Activated T-helper 2 cell treated with anti-CD3 and anti-CD28 coated beads, Interferon-gamma antibody, Interleukin-2, Interleukin-4, amounts not matched to agents 10 μg/mL and 5 μg/mL and 100 μg/mL, durations not matched to agents 14 hours and 24 hours and 36 hours (primary cell): Measurements from ENCODE around the gene DNAJC30. TPM values are rescaled to one million over a fixed set of nuclear protein-coding genes. Genes with fewer than 3 reads are reported as not detected.
A peak's percentile ranks its signal among the peaks of the same experiment; 100 is the strongest.

ENCODE experiments used
- DNase-seq: peaks from one replicate; pipeline ENCODE4 v3.0.0; 2021; ENCODE audit warnings: low spot score
- H3K27ac Mint-ChIP-seq: one replicate; pipeline ENCODE4 v1.8.0; 2021; ENCODE audit warnings: mixed read lengths
- H3K27me3 Mint-ChIP-seq: one replicate; pipeline ENCODE4 v1.8.0; 2021; ENCODE audit warnings: low read depth, mixed read lengths
- H3K36me3 Mint-ChIP-seq: one replicate; pipeline ENCODE4 v1.8.0; 2021; ENCODE audit warnings: low read depth, mixed read lengths
- H3K4me1 Mint-ChIP-seq: one replicate; pipeline ENCODE4 v1.8.0; 2021; ENCODE audit warnings: low read depth, mixed read lengths
- H3K4me3 Mint-ChIP-seq: one replicate; pipeline ENCODE4 v1.8.0; 2021; ENCODE audit warnings: low read depth, mild to moderate bottlenecking, moderate library complexity, mixed read lengths
- H3K9me3 Mint-ChIP-seq: one replicate; pipeline ENCODE4 v1.8.0; 2021; ENCODE audit warnings: mixed read lengths
- intact Hi-C: fragments of 100-400 bp; cut with micrococcal nuclease; formaldehyde crosslinking; loops from one replicate; pipeline ENCODE4 v1.15.1; 2023
- total RNA-seq: library from RNA; stranded (reverse); gene quantifications from 2 replicates; pipeline ENCODE4 v1.2.3, GENCODE V29; 2022

DNAJC30 gene
- total RNA-seq, 1 donor from 2014 or later = 9.2 TPM

DNA sequence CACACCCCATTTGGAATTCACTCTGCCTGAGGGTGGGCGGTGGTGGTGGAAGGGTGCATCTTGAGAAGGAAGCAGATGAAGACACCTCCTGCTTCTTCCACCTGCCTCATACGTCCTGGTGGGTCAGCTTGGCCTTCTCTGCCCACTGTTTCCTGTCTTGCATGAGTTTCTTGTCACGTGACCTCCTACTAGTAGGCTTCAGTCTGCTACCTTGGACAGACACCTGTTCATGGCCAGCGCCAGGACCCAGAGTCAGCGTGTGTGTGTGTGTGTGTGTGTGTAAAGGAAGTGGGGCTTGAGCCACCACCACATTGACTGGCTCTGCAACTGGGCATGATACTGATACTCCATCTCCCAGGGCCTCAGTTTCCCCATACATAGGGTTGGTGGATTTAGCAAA lies 32.7 kb downstream of the DNAJC30 start:
- peaks cover 3% of the 10 kb centered on the region for H3K4me1 Mint-ChIP-seq
- no peaks in the 10 kb centered on the region for H3K9me3 Mint-ChIP-seq
- intact Hi-C loops = no loop called here

DNA sequence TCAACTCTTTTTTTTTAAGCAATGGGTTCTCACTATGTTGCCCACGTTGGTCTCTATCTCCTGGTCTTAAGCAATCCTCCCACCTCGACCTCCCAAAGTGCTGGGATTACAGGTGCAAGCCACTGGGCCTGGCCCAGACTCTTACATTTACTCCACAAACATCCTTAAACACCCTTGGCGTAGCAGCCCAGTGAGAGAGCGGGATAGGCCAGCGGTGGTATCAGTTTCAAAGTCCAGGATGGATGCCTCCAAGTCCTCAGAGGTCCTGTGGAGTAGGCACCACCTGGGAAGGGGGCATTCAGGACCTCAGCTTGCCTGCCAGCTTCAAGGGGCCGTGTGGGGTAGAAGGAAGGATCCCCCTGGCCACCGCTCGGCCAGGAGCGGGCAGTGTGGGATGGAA lies 33.7 kb downstream of the DNAJC30 start:
- H3K9me3 Mint-ChIP-seq = no peaks in the 10 kb centered on the region
- no peak for DNase-seq
- H3K4me3 Mint-ChIP-seq = no peak overlapping the region
- intact Hi-C loops = no loop called here
- peaks cover 52% of the 10 kb centered on the region for H3K27me3 Mint-ChIP-seq
- no peak overlapping the region for H3K27ac Mint-ChIP-seq
- H3K4me1 Mint-ChIP-seq = peaks cover 3% of the 10 kb centered on the region
- H3K36me3 Mint-ChIP-seq = no peaks in the 10 kb centered on the region

More for the DNA sequence above, 32.7 kb downstream of the DNAJC30 start:
- DNase-seq = no peak
- no peaks in the 10 kb centered on the region for H3K36me3 Mint-ChIP-seq
- H3K4me3 Mint-ChIP-seq = no peak overlapping the region
- peaks cover 48% of the 10 kb centered on the region for H3K27me3 Mint-ChIP-seq
- no peak overlapping the region for H3K27ac Mint-ChIP-seq

DNA sequence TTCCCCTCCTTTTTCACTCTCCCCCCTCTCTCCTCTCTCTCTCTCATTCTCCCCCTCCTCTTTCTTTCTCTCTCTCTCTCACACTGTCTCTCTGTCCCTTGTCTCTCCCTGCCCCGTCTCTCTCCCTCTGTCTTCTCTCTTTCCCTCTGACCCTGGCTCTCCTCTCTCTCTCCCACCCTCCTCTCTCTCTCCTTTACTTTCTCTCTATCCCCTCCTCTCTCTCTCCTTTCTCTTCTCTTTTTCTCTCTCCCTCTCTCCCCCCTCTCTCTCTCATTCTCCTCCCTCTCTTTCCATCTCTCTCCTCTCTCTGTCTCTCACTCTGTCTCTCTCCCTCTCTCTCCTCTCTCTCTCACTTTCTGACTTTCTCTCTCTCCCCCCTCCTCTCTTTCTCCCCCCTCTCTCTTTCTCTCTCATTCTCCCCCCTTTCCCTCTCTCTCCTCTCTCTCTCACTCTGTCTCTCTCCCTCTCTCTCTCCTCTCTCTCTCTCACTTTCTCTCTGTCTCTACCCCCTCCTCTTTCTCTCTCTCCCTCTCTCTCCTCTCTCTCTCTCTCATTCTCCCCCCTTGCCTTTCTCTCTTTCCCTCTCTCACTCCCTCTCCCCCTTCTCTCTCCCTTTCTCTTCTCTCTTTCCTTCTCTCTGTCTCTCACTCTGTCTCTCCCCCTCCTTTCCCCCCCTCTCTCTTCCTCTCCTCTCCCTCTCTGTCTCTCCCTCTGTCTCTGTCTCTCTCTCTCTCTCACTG lies 34.5 kb downstream of the DNAJC30 start:
- Mint-ChIP-seq H3K27me3 (peaks cover 54% of the 10 kb centered on the region), H3K27ac (no peak overlapping the region), H3K36me3 (no peaks in the 10 kb centered on the region), H3K9me3 (no peaks in the 10 kb centered on the region), H3K4me1 (peaks cover 3% of the 10 kb centered on the region), H3K4me3 (peak overlapping the region; percentile 31)
- intact Hi-C loops = no loop called here
- DNase-seq = no peak

DNA sequence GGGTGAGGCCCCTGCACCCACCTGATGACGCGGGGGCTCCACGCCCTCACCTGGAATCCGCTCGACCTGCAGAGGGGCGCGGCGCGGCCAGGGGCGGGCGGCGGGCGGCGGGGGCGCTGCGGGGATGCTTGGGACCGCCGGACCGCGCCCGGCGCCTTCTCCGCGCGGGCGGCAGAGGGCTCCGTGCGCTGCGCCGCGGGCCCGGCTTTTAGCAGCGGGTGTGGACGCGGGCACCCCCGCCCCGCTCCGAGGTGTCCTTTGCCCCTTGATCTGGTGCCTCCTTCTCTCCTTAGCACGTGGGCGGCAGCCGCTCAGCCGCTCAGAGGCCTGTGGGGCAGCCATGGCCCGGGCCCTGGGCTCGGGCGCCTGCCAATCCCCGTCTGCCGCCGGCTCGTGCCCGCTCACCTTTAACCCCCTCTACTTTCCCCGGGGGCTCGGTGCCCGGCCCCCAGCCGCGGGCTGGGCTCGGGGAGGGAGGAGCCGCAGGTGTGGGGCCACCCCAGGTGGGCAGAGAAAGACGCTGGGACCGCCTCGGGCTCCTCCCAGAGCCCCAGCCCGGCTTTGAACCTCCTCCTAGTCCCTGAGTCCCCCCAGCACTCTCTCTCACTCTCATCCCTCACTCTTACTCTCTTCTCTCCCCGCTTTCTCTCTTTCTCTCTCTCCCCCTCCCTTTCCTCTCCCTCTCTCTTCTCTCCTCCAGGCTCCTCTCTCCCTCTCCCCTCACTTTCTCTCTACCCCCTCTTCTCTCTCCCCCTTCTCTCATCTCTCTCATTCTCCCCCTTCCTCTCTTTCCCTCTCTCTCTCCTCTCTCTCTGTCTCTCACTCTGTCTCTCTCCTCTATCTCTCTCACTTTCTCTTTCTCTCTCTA lies 35.3 kb downstream of the DNAJC30 start:
- Mint-ChIP-seq H3K27me3 (peaks cover 54% of the 10 kb centered on the region), H3K4me3 (peak overlapping the region; percentile 31), H3K27ac (no peak overlapping the region), H3K9me3 (no peaks in the 10 kb centered on the region), H3K4me1 (peaks cover 3% of the 10 kb centered on the region), H3K36me3 (no peaks in the 10 kb centered on the region)
- DNase-seq = no peak
- intact Hi-C loops = no loop called here

DNA sequence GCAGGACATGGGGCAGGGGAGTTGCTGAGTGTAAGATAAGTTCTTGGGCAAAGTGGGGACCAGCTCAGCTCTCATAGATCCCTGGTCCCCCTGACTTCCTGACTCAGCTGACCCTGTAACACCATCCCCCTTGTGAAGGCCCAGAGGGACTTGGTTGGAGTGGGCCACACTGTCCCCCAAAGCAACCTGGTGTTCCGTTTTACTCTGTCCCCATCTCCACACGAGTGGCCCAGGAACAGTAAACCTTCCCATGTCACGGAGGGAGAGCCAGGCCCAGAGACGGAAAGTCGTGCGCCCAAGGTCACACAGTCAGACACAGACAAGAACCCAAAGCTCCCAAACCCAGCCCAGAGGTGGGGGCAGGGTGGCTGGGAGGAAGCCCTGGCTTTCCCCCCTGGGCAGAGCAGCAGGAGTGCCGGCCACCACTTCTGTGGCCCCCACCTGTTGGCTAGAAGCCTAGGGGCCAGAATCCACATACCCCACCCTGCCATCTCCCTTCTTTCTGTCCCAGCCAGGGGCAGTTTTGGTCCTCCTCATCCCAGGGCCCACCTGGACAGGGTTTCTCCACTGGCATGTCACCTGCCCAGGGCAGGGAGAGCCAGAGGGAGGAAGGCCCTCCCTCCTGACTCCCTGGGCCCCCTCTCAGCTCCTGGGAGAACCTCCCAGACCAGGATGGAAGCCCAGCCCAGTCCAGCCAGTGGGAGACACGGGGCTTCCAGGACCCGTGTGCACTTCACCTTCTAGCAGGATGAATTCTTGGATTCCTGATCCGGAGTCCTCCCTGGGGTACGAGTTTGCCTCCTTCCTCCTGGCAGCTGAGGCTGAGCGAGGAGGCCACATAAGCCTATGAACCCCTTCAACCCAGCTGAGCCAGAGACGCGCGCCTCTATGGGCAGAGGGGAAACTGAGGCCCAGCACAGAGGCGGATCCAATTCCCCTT lies 36.2 kb downstream of the DNAJC30 start:
- no peak overlapping the region for H3K27ac Mint-ChIP-seq
- H3K27me3 Mint-ChIP-seq = peaks cover 49% of the 10 kb centered on the region
- H3K4me3 Mint-ChIP-seq = no peak overlapping the region
- DNase-seq = no peak
- peaks cover under 1% of the 10 kb centered on the region for H3K9me3 Mint-ChIP-seq
- H3K36me3 Mint-ChIP-seq = no peaks in the 10 kb centered on the region
- H3K4me1 Mint-ChIP-seq = peaks cover 3% of the 10 kb centered on the region
- intact Hi-C loops = no loop called here

DNA sequence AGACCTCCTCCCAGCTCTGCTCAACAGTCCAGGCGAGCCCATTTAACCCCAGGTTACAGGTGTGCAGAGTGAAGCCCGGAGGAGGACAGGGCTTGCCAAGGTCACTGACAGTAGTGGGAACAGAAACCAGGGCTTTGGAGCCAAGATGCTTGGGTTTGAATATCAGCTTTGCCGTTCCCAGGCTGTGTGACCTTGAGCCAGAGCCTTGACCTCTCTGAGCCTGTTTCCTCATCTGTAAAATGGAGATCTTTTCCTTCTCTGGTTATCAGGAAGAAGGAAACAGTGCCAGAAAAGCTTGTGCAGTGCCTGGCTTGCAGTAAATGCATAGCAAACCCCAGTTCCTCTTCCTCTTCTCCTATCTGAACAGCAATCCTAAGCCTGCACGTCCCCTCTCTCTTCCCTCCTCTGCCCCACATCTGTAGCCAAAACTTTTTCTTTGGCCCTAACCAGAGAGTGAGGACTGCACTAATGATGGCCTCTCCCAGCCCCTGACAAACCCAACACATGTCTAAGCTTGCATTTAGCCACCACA lies 37.5 kb downstream of the DNAJC30 start:
- DNase-seq = no peak
- H3K27ac Mint-ChIP-seq = no peak overlapping the region
- intact Hi-C loops = no loop called here
- H3K4me3 Mint-ChIP-seq = no peak overlapping the region
- peaks cover 46% of the 10 kb centered on the region for H3K27me3 Mint-ChIP-seq
- no peaks in the 10 kb centered on the region for H3K36me3 Mint-ChIP-seq
- H3K9me3 Mint-ChIP-seq = peaks cover 4% of the 10 kb centered on the region
- H3K4me1 Mint-ChIP-seq = peaks cover 3% of the 10 kb centered on the region

DNA sequence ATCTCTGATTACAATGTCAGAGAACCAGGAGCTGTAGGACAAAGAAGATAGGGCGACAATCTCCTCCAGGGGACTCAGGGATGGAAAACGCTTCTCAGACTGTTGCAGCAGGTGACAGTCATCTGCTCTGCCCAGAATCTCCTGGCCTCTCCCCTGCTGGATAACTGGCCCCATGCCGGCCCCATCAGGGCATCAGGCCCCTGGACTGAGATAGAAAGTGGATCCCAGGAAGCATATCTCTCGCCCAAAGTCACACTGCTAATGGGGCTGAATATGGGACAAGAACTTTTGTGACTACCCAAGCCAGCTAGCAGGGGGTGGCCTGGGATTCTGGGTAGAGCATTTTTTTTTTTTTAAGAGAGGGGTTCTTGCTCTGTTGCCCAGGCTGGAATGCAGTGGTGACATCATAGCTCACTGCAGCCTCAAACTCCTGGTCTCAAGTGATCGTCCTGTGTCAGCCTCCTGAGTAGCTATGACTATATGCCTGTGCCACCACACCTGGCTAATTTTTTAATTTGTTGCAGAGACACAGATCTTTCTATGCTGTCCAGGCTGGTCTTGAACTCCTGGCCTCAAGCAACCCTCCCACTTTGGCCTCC lies 38.5 kb downstream of the DNAJC30 start:
- Mint-ChIP-seq H3K27me3 (peaks cover 41% of the 10 kb centered on the region), H3K36me3 (no peaks in the 10 kb centered on the region), H3K4me3 (no peak overlapping the region), H3K9me3 (peaks cover 4% of the 10 kb centered on the region), H3K27ac (no peak overlapping the region), H3K4me1 (peaks cover 3% of the 10 kb centered on the region)
- no peak for DNase-seq
- intact Hi-C loops = no loop called here

DNA sequence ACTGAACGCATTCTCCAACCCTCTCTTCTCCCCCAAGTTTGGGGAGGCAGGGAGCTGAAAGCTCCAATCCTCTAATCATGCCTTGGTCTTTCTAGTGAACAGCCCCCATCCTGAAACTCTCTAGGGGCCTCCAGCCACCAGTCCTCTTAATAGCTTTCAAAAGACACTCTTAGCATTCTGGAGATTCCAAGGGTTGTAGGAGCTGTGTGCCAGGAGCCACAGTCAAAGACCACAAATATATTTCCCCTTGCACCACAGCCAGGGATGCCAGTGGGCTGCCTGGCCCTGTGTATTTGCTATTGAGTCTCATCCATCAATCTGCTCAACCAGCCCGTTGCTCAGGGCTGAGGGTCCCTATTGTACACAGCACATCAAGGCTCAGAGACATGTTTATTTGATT lies 40.4 kb downstream of the DNAJC30 start:
- H3K36me3 Mint-ChIP-seq = no peaks in the 10 kb centered on the region
- H3K27ac Mint-ChIP-seq = no peak overlapping the region
- intact Hi-C loops = no loop called here
- no peaks in the 10 kb centered on the region for H3K4me1 Mint-ChIP-seq
- peaks cover 25% of the 10 kb centered on the region for H3K27me3 Mint-ChIP-seq
- no peak overlapping the region for H3K4me3 Mint-ChIP-seq
- DNase-seq = no peak
- peaks cover 4% of the 10 kb centered on the region for H3K9me3 Mint-ChIP-seq

DNA sequence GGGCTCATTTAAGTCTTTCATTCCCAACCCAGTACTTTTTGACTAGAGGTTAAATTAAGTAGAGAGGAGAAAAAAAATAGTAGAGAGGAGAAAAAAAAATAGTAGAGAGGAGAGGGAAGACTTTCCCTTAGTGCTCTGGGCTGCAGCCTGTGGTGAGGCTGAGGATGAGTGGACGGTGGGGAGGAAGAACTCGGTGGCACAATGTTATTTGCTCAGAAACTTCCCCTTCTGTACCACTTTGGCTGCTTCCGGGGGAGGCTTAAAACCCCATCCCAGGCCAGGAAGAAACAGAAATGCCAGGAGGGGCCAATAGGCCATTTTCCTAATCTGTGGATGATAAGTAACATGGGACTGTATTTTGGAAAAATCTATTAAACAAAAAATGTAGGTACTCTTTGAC lies 44.3 kb downstream of the DNAJC30 start:
- Mint-ChIP-seq H3K36me3 (no peaks in the 10 kb centered on the region), H3K9me3 (peaks cover 4% of the 10 kb centered on the region), H3K27me3 (peaks cover 5% of the 10 kb centered on the region), H3K27ac (no peak overlapping the region), H3K4me3 (no peak overlapping the region), H3K4me1 (peaks cover 3% of the 10 kb centered on the region)
- intact Hi-C loops = no loop called here
- no peak for DNase-seq

DNA sequence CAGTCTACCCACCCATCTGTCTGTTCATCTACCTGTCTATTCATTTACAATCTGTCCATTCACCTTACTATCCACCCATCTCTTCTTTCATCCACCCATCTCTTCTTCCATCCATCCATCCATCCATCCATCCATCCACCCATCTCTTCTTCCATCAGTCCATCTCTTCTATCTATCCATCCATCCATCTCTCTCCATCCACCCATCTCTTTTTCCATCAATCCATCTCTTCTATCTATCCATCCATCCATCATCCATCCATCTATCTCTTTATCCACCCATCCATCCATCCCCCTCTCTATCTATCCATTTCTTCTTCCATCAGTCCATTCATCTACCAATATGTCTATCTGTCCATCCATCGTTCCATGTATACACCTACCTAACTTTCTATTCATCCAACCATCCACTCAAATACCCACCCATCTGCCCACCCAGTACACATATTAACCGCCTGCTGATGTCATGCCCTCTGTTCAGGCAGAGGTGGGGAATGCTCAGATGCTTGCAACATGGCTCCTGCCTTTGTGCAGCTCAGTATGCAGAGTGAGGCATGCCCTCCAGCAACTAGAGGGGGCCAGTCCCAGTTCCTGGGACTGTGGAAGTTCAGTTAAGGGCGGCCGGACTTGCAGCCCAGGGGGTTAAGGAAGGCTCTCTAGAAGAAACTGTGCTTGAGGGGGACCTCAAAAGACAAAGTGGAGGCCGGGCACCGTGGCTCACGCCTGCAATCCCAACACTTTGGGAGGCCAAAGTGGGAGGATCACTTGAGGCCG lies 47.6 kb downstream of the DNAJC30 start:
- intact Hi-C loops = no loop called here
- Mint-ChIP-seq H3K27me3 (peaks cover 7% of the 10 kb centered on the region), H3K27ac (no peak overlapping the region), H3K4me1 (peaks cover 3% of the 10 kb centered on the region), H3K4me3 (no peak overlapping the region), H3K36me3 (no peaks in the 10 kb centered on the region), H3K9me3 (no peaks in the 10 kb centered on the region)
- no peak for DNase-seq

DNA sequence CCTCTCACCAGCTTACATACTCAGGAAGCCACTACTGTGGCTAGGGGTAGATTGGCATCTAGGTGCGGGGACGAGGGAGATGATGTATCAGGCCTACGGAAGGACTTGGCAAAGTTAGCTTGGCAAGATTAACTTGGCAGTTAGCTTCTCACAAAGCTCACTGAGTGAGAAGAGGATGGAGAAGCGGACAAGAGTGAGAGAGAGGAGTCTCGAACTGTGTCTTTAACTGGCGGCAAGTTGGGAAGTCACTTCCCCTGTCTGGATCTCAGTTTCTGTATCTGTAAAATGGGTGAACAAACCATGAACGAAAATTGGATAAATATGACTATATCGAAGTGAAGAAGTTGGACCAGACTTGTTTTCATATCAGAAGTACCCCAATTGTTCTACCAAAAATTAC lies 49.4 kb downstream of the DNAJC30 start:
- peaks cover 3% of the 10 kb centered on the region for H3K4me1 Mint-ChIP-seq
- no peak for DNase-seq
- H3K4me3 Mint-ChIP-seq = no peak overlapping the region
- intact Hi-C loops = no loop called here
- H3K9me3 Mint-ChIP-seq = no peaks in the 10 kb centered on the region
- no peak overlapping the region for H3K27ac Mint-ChIP-seq
- H3K27me3 Mint-ChIP-seq = peaks cover 10% of the 10 kb centered on the region
- no peaks in the 10 kb centered on the region for H3K36me3 Mint-ChIP-seq
